ENCODE measurements around the gene OR2T5.
"Not testable (repeated sequence)": the region's sequence is repeated elsewhere in the genome, so short reads cannot be mapped to it uniquely, and the experiment has no call there.

The OR2T5 gene

DNA sequence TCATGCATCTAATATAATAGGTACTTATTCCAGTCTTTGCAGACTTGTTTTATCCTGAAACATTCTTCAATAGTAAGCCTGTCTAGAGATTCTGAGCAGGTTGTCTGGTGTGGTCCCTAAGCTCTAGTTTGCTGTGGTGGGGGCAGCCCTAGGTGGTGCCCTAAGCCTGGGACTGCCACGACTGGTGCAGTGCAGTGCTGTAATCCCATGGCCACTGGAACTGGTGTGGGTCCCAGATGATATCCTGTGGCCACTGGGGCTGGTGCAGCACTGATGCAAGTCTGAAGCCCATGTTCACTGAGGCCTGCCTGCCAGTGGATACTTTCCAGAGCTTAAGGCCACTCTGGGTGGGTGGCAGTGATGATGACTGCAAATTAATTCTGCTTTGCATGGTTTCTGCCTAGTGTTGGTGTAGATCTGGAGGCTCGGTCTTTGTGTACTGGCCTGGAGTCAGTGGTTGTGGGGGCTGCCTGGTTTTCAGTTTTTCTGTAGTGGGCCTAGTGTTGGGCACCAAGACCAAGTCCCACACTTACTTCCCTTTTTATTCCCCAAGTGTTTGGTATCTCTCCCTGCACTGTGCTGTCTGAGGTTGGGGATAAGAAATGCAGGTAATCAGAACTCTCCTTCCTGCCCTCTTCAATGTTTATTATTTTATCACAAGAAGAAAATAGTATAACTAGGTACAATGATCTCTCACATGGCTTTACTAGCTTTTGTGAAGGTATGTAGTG, 12.1 kb downstream of the OR2T5 start:
- H3K27ac ChIP-seq: not testable (repeated sequence)

DNA sequence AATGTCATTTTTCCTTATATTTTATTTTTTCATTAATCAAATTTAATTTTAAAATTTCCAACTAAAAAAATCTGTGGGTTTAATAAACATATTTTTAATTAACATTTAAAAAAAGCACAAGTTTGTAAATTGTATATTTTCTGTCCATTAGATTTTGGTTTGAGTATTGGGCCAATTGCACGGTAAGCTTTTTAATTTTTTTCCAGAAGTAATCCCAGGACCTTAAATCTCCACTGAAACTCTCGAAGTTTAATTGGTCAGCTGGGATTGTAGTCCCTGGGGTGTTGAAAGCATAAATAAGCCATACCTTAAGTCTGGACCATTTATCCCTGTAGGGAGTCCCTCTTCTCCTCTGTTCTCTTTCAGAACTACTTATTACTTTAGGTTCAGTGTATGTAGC, 19.4 kb downstream of the OR2T5 start, which contains the start of gene OR2G6:
TSS of gene OR2G6 (plus strand) at position 301 of the 400 bp plus-strand sequence. CDS start 13,574 bp downstream, outside the sequence.
- not testable (repeated sequence) for H3K27ac ChIP-seq

DNA sequence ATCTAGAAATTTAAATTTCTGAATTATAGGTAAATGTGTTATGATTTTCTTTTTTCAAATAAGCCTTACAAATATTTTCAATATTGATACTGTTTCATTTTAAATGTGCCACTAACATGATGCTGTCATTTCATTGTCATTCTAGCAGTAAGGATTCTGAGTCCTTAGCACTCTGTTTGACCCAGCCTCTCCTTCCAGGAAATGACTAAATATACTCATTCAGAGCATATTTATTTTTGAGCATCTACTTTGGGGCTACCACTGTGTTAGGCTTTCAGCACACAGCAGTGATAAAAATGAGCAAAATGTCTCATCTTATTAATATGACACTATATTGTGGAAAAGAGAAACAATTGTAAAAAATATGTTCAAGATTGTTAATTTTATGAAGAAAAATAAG, 21.8 kb downstream of the OR2T5 start:
- H3K27ac ChIP-seq: not testable (repeated sequence)

DNA sequence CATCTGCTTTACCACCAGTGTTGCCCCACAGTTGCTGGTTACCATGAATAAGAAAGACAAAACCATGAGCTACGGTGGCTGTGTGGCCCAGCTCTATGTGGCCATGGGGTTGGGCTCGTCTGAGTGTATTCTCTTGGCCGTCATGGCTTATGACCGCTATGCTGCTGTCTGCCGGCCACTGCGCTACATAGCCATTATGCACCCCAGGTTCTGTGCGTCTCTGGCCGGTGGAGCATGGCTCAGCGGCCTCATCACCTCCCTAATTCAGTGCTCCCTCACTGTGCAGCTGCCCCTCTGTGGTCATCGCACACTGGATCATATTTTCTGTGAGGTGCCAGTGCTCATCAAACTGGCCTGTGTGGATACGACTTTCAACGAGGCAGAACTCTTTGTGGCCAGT, 33.5 kb downstream of the OR2T5 start:
- no peak overlapping the region for H3K27ac ChIP-seq
- TF ChIP-seq, protein P1, sequence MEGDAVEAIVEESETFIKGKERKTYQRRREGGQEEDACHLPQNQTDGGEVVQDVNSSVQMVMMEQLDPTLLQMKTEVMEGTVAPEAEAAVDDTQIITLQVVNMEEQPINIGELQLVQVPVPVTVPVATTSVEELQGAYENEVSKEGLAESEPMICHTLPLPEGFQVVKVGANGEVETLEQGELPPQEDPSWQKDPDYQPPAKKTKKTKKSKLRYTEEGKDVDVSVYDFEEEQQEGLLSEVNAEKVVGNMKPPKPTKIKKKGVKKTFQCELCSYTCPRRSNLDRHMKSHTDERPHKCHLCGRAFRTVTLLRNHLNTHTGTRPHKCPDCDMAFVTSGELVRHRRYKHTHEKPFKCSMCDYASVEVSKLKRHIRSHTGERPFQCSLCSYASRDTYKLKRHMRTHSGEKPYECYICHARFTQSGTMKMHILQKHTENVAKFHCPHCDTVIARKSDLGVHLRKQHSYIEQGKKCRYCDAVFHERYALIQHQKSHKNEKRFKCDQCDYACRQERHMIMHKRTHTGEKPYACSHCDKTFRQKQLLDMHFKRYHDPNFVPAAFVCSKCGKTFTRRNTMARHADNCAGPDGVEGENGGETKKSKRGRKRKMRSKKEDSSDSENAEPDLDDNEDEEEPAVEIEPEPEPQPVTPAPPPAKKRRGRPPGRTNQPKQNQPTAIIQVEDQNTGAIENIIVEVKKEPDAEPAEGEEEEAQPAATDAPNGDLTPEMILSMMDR (IDR thresholded peaks at IDR 0.05): no peak
- no peak for TF ChIP-seq ZFX (IDR thresholded peaks at IDR 0.05; ENCODE audit: borderline replicate concordance)

DNA sequence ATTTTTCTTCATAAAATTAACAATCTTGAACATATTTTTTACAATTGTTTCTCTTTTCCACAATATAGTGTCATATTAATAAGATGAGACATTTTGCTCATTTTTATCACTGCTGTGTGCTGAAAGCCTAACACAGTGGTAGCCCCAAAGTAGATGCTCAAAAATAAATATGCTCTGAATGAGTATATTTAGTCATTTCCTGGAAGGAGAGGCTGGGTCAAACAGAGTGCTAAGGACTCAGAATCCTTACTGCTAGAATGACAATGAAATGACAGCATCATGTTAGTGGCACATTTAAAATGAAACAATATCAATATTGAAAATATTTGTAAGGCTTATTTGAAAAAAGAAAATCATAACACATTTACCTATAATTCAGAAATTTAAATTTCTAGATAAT, 49.1 kb downstream of the OR2T5 start:
- H3K27ac ChIP-seq: not testable (repeated sequence)
